Astrocyte of the spinal cord (primary cell): ENCODE measurements around the gene FNBP1L.

ENCODE experiments used
- DNase-seq: peaks from one replicate; pipeline ENCODE4 v3.0.0; 2011; ENCODE audit warnings: low read depth, low spot score
- H3K4me3 ChIP-seq: 2 replicates; pipeline ENCODE4 v1.5.1; 2011; ENCODE audit warnings: low read depth, mild to moderate bottlenecking, low read length, moderate library complexity
- CTCF ChIP-seq: IDR thresholded peaks from 2 replicates; pipeline ENCODE4 v1.5.1; 2012; ENCODE audit warnings: low read depth, mild to moderate bottlenecking, low read length, inconsistent platforms
- in situ Hi-C: cut with HindIII; loops from 2 replicates; pipeline ENCODE4 v1.10.0; 2017; ENCODE audit warnings: low sequenced_read_pairs

FNBP1L gene

GRCh38 chr1:93502571-93502970, 54.7 kb downstream of the FNBP1L start:
- in situ Hi-C loops = no loop called here
- no peak overlapping the region for H3K4me3 ChIP-seq
- no peak for TF ChIP-seq CTCF
- no peak for DNase-seq

- H3K4me3 ChIP-seq = no peak overlapping the region
- TF ChIP-seq CTCF = no peak
- in situ Hi-C loops = no loop called here
- DNase-seq = no peak
Measured at GRCh38 chr1:93503163-93503562, 55.2 kb downstream of the FNBP1L start.

GRCh38 chr1:93503816-93504215, 55.9 kb downstream of the FNBP1L start:
- no peak overlapping the region for H3K4me3 ChIP-seq
- no peak for TF ChIP-seq CTCF
- in situ Hi-C loops = no loop called here
- DNase-seq = no peak

GRCh38 chr1:93504247-93505033, 56.5 kb downstream of the FNBP1L start:
- no peak for DNase-seq
- in situ Hi-C loops = no loop called here
- H3K4me3 ChIP-seq = no peak overlapping the region
- TF ChIP-seq CTCF = no peak

GRCh38 chr1:93506126-93506525, 58.2 kb downstream of the FNBP1L start:
- in situ Hi-C loops = no loop called here
- DNase-seq = no peak
- no peak overlapping the region for H3K4me3 ChIP-seq
- no peak for TF ChIP-seq CTCF

GRCh38 chr1:93516164-93516563, 68.2 kb downstream of the FNBP1L start:
- in situ Hi-C loops = no loop called here
- no peak for DNase-seq
- no peak for TF ChIP-seq CTCF
- no peak overlapping the region for H3K4me3 ChIP-seq
